ENCODE measurements around the gene MDC1. TPM values are rescaled to one million over a fixed set of nuclear protein-coding genes. Genes with fewer than 3 reads are reported as not detected.

The MDC1 gene
- total and polyA plus RNA-seq, 2 of the 13 experiments (the other 11 are each of a cell fraction or from before 2014, with no cell fraction given), result 8.4 to 14.0 TPM

DNA sequence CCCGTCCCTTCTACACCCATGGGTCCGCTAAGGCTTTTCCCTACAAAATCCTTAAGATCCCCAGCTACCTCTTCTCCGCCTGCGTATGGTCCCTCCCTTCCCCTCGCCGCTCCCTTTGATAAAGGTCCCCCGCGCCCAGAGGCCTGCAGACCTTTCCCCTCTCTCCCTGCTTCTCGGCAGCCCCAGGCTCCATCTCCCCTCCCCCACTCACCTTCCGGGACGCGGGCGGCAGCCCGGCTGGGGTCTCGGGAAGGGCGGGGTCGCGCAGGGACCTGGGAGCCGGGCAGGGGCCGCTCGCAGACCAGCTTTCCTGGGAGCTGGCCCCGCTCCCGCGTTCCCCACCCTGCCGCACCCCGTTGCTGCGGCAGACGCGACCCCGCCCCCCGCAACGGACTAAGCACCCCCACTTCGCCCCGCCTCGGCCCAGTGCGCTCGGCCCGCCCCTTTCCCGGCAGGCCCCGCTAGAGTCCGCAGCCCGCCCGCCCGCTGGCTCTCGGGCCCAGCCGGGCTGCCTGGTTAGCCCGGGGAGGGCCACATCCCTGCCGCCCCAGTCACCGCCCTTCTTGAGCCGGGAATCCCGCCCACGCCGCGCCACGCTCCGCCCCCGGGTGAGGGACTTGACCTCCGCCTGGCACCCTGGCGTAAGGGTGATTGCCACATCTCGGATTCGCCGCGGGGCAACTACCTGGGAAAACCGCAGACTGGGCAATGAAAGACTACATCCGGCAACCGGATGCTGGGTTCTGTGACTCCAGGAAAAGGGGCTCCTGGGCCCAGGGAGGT, 25.4 kb upstream of the MDC1 start, which contains the start of gene FLOT1 (continued):
- TF ChIP-seq, protein P1, sequence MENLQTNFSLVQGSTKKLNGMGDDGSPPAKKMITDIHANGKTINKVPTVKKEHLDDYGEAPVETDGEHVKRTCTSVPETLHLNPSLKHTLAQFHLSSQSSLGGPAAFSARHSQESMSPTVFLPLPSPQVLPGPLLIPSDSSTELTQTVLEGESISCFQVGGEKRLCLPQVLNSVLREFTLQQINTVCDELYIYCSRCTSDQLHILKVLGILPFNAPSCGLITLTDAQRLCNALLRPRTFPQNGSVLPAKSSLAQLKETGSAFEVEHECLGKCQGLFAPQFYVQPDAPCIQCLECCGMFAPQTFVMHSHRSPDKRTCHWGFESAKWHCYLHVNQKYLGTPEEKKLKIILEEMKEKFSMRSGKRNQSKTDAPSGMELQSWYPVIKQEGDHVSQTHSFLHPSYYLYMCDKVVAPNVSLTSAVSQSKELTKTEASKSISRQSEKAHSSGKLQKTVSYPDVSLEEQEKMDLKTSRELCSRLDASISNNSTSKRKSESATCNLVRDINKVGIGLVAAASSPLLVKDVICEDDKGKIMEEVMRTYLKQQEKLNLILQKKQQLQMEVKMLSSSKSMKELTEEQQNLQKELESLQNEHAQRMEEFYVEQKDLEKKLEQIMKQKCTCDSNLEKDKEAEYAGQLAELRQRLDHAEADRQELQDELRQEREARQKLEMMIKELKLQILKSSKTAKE (CRISPR knock-in tag; IDR thresholded peaks at IDR 0.05; ENCODE audit: borderline replicate concordance), result peak; percentile 96
- TF ChIP-seq ARNT2 (CRISPR knock-in tag; IDR thresholded peaks at IDR 0.05; ENCODE audit: low read depth) (peak; percentile 94), ZNF232 (CRISPR knock-in tag; IDR thresholded peaks at IDR 0.05; ENCODE audit: borderline replicate concordance) (peak; percentile 65; the same call in 1 of the 2 replicates), ZNF101 (CRISPR knock-in tag; IDR thresholded peaks at IDR 0.05; ENCODE audit: borderline replicate concordance, low read depth) (peak; percentile 54; the same call in 1 of the 2 replicates), ZFP90 (CRISPR knock-in tag; IDR thresholded peaks at IDR 0.05; ENCODE audit: borderline replicate concordance) (peak; percentile 87), ZNF136 (CRISPR knock-in tag; IDR thresholded peaks at IDR 0.05; ENCODE audit: low read depth) (peak; percentile 7; the same call in 1 of the 2 replicates), PHF21A (CRISPR knock-in tag; IDR thresholded peaks at IDR 0.05) (peak; percentile 87), ZSCAN31 (CRISPR knock-in tag; IDR thresholded peaks at IDR 0.05; ENCODE audit: low read depth) (peak; percentile 80; the same call in 1 of the 2 replicates), ZNF703 (CRISPR knock-in tag; IDR thresholded peaks at IDR 0.05; ENCODE audit: borderline replicate concordance) (0 out of 2 replicates have a peak, but pooled peaks have one; percentile 87), ZNF546 (CRISPR knock-in tag; conservative IDR thresholded peaks at IDR 0.05) (peak; percentile 56; the same call in 1 of the 2 replicates), ZSCAN21 (CRISPR knock-in tag; IDR thresholded peaks at IDR 0.05; ENCODE audit: borderline replicate concordance) (peak; percentile 92; the same call in 1 of the 2 replicates), SMC3 (IDR thresholded peaks at IDR 0.05; ENCODE audit: low read length) (peak; percentile 2; the same call in 1 of the 2 replicates), ATM (IDR thresholded peaks at IDR 0.05; ENCODE audit: borderline replicate concordance) (no peak), GATAD1 (CRISPR knock-in tag; IDR thresholded peaks at IDR 0.05) (no peak; the same call in 1 of the 2 replicates)
- TF ChIP-seq, protein P2, sequence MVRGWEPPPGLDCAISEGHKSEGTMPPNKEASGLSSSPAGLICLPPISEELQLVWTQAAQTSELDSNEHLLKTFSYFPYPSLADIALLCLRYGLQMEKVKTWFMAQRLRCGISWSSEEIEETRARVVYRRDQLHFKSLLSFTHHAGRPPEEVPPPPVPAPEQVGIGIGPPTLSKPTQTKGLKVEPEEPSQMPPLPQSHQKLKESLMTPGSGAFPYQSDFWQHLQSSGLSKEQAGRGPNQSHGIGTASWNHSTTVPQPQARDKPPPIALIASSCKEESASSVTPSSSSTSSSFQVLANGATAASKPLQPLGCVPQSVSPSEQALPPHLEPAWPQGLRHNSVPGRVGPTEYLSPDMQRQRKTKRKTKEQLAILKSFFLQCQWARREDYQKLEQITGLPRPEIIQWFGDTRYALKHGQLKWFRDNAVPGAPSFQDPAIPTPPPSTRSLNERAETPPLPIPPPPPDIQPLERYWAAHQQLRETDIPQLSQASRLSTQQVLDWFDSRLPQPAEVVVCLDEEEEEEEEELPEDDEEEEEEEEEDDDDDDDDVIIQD (CRISPR knock-in tag; IDR thresholded peaks at IDR 0.05; ENCODE audit: low read depth), result peak; percentile 19; the same call in 1 of the 2 replicates
- TF ChIP-seq, protein P3, sequence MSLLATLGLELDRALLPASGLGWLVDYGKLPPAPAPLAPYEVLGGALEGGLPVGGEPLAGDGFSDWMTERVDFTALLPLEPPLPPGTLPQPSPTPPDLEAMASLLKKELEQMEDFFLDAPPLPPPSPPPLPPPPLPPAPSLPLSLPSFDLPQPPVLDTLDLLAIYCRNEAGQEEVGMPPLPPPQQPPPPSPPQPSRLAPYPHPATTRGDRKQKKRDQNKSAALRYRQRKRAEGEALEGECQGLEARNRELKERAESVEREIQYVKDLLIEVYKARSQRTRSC (CRISPR knock-in tag; IDR thresholded peaks at IDR 0.05; ENCODE audit: low read depth), result peak; percentile 12; the same call in 1 of the 2 replicates
- TF ChIP-seq, protein P4, sequence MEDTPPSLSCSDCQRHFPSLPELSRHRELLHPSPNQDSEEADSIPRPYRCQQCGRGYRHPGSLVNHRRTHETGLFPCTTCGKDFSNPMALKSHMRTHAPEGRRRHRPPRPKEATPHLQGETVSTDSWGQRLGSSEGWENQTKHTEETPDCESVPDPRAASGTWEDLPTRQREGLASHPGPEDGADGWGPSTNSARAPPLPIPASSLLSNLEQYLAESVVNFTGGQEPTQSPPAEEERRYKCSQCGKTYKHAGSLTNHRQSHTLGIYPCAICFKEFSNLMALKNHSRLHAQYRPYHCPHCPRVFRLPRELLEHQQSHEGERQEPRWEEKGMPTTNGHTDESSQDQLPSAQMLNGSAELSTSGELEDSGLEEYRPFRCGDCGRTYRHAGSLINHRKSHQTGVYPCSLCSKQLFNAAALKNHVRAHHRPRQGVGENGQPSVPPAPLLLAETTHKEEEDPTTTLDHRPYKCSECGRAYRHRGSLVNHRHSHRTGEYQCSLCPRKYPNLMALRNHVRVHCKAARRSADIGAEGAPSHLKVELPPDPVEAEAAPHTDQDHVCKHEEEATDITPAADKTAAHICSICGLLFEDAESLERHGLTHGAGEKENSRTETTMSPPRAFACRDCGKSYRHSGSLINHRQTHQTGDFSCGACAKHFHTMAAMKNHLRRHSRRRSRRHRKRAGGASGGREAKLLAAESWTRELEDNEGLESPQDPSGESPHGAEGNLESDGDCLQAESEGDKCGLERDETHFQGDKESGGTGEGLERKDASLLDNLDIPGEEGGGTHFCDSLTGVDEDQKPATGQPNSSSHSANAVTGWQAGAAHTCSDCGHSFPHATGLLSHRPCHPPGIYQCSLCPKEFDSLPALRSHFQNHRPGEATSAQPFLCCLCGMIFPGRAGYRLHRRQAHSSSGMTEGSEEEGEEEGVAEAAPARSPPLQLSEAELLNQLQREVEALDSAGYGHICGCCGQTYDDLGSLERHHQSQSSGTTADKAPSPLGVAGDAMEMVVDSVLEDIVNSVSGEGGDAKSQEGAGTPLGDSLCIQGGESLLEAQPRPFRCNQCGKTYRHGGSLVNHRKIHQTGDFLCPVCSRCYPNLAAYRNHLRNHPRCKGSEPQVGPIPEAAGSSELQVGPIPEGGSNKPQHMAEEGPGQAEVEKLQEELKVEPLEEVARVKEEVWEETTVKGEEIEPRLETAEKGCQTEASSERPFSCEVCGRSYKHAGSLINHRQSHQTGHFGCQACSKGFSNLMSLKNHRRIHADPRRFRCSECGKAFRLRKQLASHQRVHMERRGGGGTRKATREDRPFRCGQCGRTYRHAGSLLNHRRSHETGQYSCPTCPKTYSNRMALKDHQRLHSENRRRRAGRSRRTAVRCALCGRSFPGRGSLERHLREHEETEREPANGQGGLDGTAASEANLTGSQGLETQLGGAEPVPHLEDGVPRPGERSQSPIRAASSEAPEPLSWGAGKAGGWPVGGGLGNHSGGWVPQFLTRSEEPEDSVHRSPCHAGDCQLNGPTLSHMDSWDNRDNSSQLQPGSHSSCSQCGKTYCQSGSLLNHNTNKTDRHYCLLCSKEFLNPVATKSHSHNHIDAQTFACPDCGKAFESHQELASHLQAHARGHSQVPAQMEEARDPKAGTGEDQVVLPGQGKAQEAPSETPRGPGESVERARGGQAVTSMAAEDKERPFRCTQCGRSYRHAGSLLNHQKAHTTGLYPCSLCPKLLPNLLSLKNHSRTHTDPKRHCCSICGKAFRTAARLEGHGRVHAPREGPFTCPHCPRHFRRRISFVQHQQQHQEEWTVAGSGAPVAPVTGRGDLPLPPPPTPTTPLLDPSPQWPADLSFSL (CRISPR knock-in tag; IDR thresholded peaks at IDR 0.05), result no peak

Data from HepG2 (cell line).